ENCODE measurements around the gene PRDX2. TPM values are rescaled to one million over a fixed set of nuclear protein-coding genes. Genes with fewer than 3 reads are reported as not detected.

The PRDX2 gene
- total RNA-seq, 1 donor from 2014 or later = 235 TPM

- H3K4me3 Mint-ChIP-seq (ENCODE audit: unreplicated experiment) = no peak overlapping the region
- peaks cover 49% of the 10 kb centered on the region for H3K27me3 Mint-ChIP-seq (ENCODE audit: unreplicated experiment)
- DNase-seq (ENCODE audit: extremely low spot score, unreplicated experiment) = no peak
Measured at GRCh38 chr19:12842511-12842910, 40.9 kb upstream of the PRDX2 start.

GRCh38 chr19:12841094-12841493 is 39.5 kb upstream of the PRDX2 start:
- H3K4me1 Mint-ChIP-seq (ENCODE audit: unreplicated experiment) = peaks cover 19% of the 10 kb centered on the region
- H3K4me3 Mint-ChIP-seq (ENCODE audit: unreplicated experiment) = peak overlapping the region; percentile 55
- no peak for DNase-seq (ENCODE audit: extremely low spot score, unreplicated experiment)
- no peaks in the 10 kb centered on the region for H3K9me3 Mint-ChIP-seq (ENCODE audit: unreplicated experiment)
- TF ChIP-seq CTCF (IDR thresholded peaks at IDR 0.05) = no peak
- no peak overlapping the region for H3K27ac Mint-ChIP-seq (ENCODE audit: unreplicated experiment)
- no peaks in the 10 kb centered on the region for H3K36me3 Mint-ChIP-seq (ENCODE audit: unreplicated experiment)
- H3K27me3 Mint-ChIP-seq (ENCODE audit: unreplicated experiment) = peaks cover 59% of the 10 kb centered on the region

More at GRCh38 chr19:12842511-12842910, 40.9 kb upstream of the PRDX2 start:
- Mint-ChIP-seq H3K9me3 (ENCODE audit: unreplicated experiment) (no peaks in the 10 kb centered on the region), H3K4me1 (ENCODE audit: unreplicated experiment) (peaks cover 19% of the 10 kb centered on the region), H3K27ac (ENCODE audit: unreplicated experiment) (no peak overlapping the region), H3K36me3 (ENCODE audit: unreplicated experiment) (no peaks in the 10 kb centered on the region)
- TF ChIP-seq CTCF (IDR thresholded peaks at IDR 0.05) = no peak

GRCh38 chr19:12840091-12841079 is 38.8 kb upstream of the PRDX2 start:
- Mint-ChIP-seq H3K36me3 (ENCODE audit: unreplicated experiment) (no peaks in the 10 kb centered on the region), H3K9me3 (ENCODE audit: unreplicated experiment) (no peaks in the 10 kb centered on the region), H3K27me3 (ENCODE audit: unreplicated experiment) (peaks cover 66% of the 10 kb centered on the region), H3K4me3 (ENCODE audit: unreplicated experiment) (peak overlapping the region; percentile 55), H3K4me1 (ENCODE audit: unreplicated experiment) (peaks cover 20% of the 10 kb centered on the region), H3K27ac (ENCODE audit: unreplicated experiment) (no peak overlapping the region)
- no peak for TF ChIP-seq CTCF (IDR thresholded peaks at IDR 0.05)
- DNase-seq (ENCODE audit: extremely low spot score, unreplicated experiment) = no peak

GRCh38 chr19:12838886-12839756 is 37.5 kb upstream of the PRDX2 start:
- Mint-ChIP-seq H3K27me3 (ENCODE audit: unreplicated experiment) (peaks cover 73% of the 10 kb centered on the region), H3K4me1 (ENCODE audit: unreplicated experiment) (peaks cover 23% of the 10 kb centered on the region), H3K27ac (ENCODE audit: unreplicated experiment) (no peak overlapping the region), H3K4me3 (ENCODE audit: unreplicated experiment) (no peak overlapping the region), H3K9me3 (ENCODE audit: unreplicated experiment) (no peaks in the 10 kb centered on the region), H3K36me3 (ENCODE audit: unreplicated experiment) (no peaks in the 10 kb centered on the region)
- no peak for DNase-seq (ENCODE audit: extremely low spot score, unreplicated experiment)
- no peak for TF ChIP-seq CTCF (IDR thresholded peaks at IDR 0.05)
